ENCODE measurements around the gene CCDC34. TPM values are rescaled to one million over a fixed set of nuclear protein-coding genes. Genes with fewer than 3 reads are reported as not detected.
A peak's percentile ranks its signal among the peaks of the same experiment; 100 is the strongest.

CCDC34 gene
- total RNA-seq, 1 donor from 2014 or later: 30.6 TPM

DNA sequence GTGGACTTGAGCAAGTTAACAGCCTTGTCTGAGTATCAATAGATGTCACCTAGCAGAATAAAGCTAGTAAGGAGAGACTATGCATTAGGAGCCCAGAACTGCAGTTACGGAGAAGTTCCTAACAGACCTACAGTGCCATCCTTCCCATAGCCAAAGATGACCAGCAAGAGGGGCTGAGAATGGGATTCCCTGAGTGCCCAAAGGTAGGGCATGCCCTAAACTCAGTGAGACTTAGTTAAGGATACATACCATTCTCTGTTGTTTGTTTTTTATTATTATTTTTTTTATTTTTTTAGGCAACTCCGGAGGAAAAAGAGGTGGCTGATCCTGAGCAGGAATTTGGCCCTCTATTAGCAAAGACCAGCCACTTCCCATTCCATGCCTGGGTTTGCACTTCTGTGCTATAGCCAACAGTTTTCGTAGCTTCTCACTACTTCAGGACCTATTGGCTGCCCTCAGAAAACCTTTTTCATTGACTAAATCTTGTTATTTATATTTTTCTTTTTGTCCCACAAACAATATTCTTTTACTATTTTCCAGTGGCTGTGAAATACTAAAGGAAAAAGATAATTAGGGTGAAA is 33.3 kb upstream of the CCDC34 start:
- Histone ChIP-seq H3K9ac (no peak overlapping the region), H3K79me2 (ENCODE audit: low read depth) (peaks cover 79% of the 10 kb centered on the region), H3K4me1 (peaks cover 88% of the 10 kb centered on the region), H3K4me3 (no peak overlapping the region), H3K4me2 (peak overlapping the region; percentile 73), H4K20me1 (ENCODE audit: low read depth) (peaks cover 40% of the 10 kb centered on the region), H3K27ac (peak overlapping the region; percentile 97), H3K27me3 (no peaks in the 10 kb centered on the region), H3K36me3 (no peaks in the 10 kb centered on the region), H3K9me3 (ENCODE audit: low read depth) (no peaks in the 10 kb centered on the region), H2AFZ (replicated peaks) (no peak overlapping the region), H3F3A (ENCODE audit: low read depth) (peaks cover 82% of the 10 kb centered on the region)
- H3K36me3 Mint-ChIP-seq: peaks cover 7% of the 10 kb centered on the region
- H3K9me3 Mint-ChIP-seq: no peaks in the 10 kb centered on the region
- peak overlapping the region; percentile 65 for H3K27ac Mint-ChIP-seq
- TF ChIP-seq EZH2 (IDR thresholded peaks at IDR 0.05) (no peak), EZH2phosphoT487 (IDR thresholded peaks at IDR 0.05) (no peak)
- TF ChIP-seq, protein P1, sequence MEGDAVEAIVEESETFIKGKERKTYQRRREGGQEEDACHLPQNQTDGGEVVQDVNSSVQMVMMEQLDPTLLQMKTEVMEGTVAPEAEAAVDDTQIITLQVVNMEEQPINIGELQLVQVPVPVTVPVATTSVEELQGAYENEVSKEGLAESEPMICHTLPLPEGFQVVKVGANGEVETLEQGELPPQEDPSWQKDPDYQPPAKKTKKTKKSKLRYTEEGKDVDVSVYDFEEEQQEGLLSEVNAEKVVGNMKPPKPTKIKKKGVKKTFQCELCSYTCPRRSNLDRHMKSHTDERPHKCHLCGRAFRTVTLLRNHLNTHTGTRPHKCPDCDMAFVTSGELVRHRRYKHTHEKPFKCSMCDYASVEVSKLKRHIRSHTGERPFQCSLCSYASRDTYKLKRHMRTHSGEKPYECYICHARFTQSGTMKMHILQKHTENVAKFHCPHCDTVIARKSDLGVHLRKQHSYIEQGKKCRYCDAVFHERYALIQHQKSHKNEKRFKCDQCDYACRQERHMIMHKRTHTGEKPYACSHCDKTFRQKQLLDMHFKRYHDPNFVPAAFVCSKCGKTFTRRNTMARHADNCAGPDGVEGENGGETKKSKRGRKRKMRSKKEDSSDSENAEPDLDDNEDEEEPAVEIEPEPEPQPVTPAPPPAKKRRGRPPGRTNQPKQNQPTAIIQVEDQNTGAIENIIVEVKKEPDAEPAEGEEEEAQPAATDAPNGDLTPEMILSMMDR (IDR thresholded peaks at IDR 0.05): no peak
- DNase-seq (ENCODE audit: low spot score): no peak
- no peaks in the 10 kb centered on the region for H3K27me3 Mint-ChIP-seq (ENCODE audit: insufficient read depth, low read depth)
- H3K4me1 Mint-ChIP-seq: peaks cover 61% of the 10 kb centered on the region
- no peak overlapping the region for H3K4me3 Mint-ChIP-seq

DNA sequence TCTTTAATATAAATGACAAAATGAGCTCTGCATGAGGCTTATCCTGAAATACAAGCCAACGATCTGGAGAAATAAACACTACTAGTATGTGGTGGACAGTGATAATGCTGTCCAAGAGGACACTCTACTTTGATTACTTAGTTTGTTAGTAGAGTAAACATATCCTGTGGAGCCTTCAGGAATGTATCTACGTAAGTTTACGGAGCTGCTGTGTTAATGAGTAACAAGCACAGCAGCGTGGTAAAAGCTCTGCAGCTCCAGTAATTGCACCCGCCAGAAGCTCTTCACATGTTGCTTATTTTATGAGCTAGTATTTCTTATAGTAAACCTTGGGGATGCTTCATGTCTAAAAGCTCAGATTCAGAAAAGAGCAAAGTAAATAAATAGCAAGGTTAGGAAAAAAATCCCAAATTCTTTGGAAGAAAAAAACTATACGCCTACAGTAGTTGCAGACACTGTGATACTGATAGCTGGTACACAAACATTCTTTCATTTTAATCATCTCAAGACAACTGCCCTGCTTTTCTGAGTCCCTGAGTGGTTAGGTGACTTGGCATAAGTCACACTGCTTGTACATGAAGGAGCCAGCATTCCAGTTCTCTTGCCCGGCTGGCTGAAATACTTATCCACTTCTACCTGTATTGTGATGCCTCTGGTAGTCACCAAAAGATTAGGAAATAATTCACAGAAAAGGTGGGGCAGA is 32.7 kb upstream of the CCDC34 start:
- Mint-ChIP-seq H3K27ac (peak overlapping the region; percentile 65), H3K4me3 (no peak overlapping the region), H3K36me3 (peaks cover 7% of the 10 kb centered on the region), H3K9me3 (no peaks in the 10 kb centered on the region), H3K27me3 (ENCODE audit: insufficient read depth, low read depth) (no peaks in the 10 kb centered on the region), H3K4me1 (peaks cover 68% of the 10 kb centered on the region)
- Histone ChIP-seq H3K4me3 (no peak overlapping the region), H3K4me2 (peak overlapping the region; percentile 73), H3K79me2 (ENCODE audit: low read depth) (peaks cover 75% of the 10 kb centered on the region), H3K4me1 (peaks cover 94% of the 10 kb centered on the region), H3F3A (ENCODE audit: low read depth) (peaks cover 88% of the 10 kb centered on the region), H3K27ac (peak overlapping the region; percentile 97), H2AFZ (replicated peaks) (no peak overlapping the region), H3K9ac (no peak overlapping the region), H4K20me1 (ENCODE audit: low read depth) (peaks cover 40% of the 10 kb centered on the region), H3K9me3 (ENCODE audit: low read depth) (no peaks in the 10 kb centered on the region), H3K36me3 (no peaks in the 10 kb centered on the region), H3K27me3 (no peaks in the 10 kb centered on the region)
- TF ChIP-seq EZH2 (IDR thresholded peaks at IDR 0.05) (no peak), EZH2phosphoT487 (IDR thresholded peaks at IDR 0.05) (no peak)
- TF ChIP-seq, protein P1 (IDR thresholded peaks at IDR 0.05): no peak
- DNase-seq (ENCODE audit: low spot score): peak; percentile 45

DNA sequence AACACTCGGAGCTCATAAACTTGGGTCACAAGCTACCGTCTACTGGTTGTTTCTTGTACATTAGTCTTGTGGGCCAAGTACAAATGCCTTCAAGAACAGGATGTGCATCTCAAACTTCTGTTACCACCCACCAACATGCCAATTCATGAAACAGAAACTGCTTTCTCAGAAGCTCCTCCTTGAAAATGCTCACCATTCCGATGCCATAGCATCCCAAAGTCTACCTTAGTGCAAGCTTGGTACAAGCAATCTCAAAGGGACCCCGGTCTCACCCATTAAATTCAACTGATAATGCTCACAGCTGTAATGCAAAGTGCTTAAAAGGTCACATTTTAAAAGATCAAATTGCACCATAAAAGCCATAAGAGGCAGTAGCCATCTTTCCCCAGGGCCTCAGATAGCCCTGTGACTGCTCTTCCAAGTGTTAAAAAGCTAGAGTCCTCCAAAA is 31.8 kb upstream of the CCDC34 start:
- Histone ChIP-seq H3K4me3 (no peak overlapping the region), H3K36me3 (peaks cover under 1% of the 10 kb centered on the region), H3K79me2 (ENCODE audit: low read depth) (peaks cover 75% of the 10 kb centered on the region), H3K4me2 (peak overlapping the region; percentile 73), H3K4me1 (peaks cover 98% of the 10 kb centered on the region), H4K20me1 (ENCODE audit: low read depth) (peaks cover 39% of the 10 kb centered on the region), H3K9ac (no peak overlapping the region), H3K27ac (peak overlapping the region; percentile 97), H3K27me3 (no peaks in the 10 kb centered on the region), H3F3A (ENCODE audit: low read depth) (peaks cover 91% of the 10 kb centered on the region), H3K9me3 (ENCODE audit: low read depth) (no peaks in the 10 kb centered on the region), H2AFZ (replicated peaks) (no peak overlapping the region)
- peaks cover 76% of the 10 kb centered on the region for H3K4me1 Mint-ChIP-seq
- no peaks in the 10 kb centered on the region for H3K9me3 Mint-ChIP-seq
- H3K4me3 Mint-ChIP-seq: no peak overlapping the region
- TF ChIP-seq, protein P1 (IDR thresholded peaks at IDR 0.05): no peak
- TF ChIP-seq EZH2phosphoT487 (IDR thresholded peaks at IDR 0.05) (no peak), EZH2 (IDR thresholded peaks at IDR 0.05) (no peak)
- peak overlapping the region; percentile 32 for H3K27ac Mint-ChIP-seq
- DNase-seq (ENCODE audit: low spot score): no peak
- H3K36me3 Mint-ChIP-seq: peaks cover 7% of the 10 kb centered on the region
- no peaks in the 10 kb centered on the region for H3K27me3 Mint-ChIP-seq (ENCODE audit: insufficient read depth, low read depth)

All from neural progenitor cell (in vitro differentiated cells).